Left ventricle myocardium inferior (tissue), 1 donor: Measurements from ENCODE around the gene TRAP1. TPM values are rescaled to one million over a fixed set of nuclear protein-coding genes. Genes with fewer than 3 reads are reported as not detected.
"Not testable (repeated sequence)": the region's sequence is repeated elsewhere in the genome, so short reads cannot be mapped to it uniquely, and the experiment has no call there.

Experiments used
- DNase-seq: peaks from one replicate; pipeline ENCODE4 v3.0.0-alpha.2; 2020
- H3K27ac ChIP-seq: fragments of 200-600 bp; replicated peaks from 2 replicates; pipeline ENCODE4 v1.8.0; 2021
- H3K27me3 ChIP-seq: fragments of 200-600 bp; 2 replicates; pipeline ENCODE4 v1.8.0; 2021; ENCODE audit warnings: low read depth
- H3K36me3 ChIP-seq: fragments of 200-600 bp; 2 replicates; pipeline ENCODE4 v1.8.0; 2021
- H3K4me1 ChIP-seq: fragments of 200-600 bp; 2 replicates; pipeline ENCODE4 v1.8.0; 2021
- H3K4me3 ChIP-seq: fragments of 200-600 bp; 2 replicates; pipeline ENCODE4 v1.8.0; 2021; ENCODE audit warnings: mild to moderate bottlenecking, moderate library complexity
- H3K9me3 ChIP-seq: fragments of 200-600 bp; replicated peaks from 2 replicates; pipeline ENCODE4 v1.8.0; 2021
- intact Hi-C: fragments of 100-400 bp; cut with micrococcal nuclease; formaldehyde crosslinking; loops from one replicate; pipeline ENCODE4 v1.11.0; 2022
- total RNA-seq: library from RNA; stranded (reverse); fragmentation: NEBNext Ultra II Directional; extraction: Animal tissue kit (Norgen Biotek cat#: 25700); gene quantifications from one replicate; pipeline ENCODE4 v1.2.1, GENCODE V29; 2021
- TF ChIP-seq, protein P1 (sequence below): fragments of 200-600 bp; IDR thresholded peaks from 2 replicates; pipeline ENCODE4 v1.8.0; 2021; ENCODE audit warnings: antibody characterized with exemption, mild to moderate bottlenecking, borderline replicate concordance
- donor health status: DM: no; HTN: yes; CAD: no; lungs with severe emphysema.

Gene TRAP1
- total RNA-seq, 1 donor from 2014 or later = 128 TPM

DNA sequence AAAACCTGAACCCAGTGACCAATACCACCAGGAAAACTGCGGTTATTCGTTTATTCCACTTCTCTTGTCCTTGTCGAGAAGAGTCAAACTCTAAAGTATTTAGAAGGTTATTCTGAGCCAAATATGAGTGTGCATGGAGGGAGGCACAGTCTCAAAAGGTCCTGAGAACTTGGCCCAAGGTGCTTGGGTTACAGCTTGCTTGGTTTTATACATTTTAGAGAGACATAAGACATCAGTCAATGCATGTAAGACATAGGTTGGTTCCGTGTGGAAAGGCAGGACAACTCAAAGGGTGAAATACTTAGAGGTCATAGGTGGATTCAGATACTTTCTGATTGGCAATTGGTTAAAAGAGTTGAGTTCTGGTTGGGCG, 681 bp upstream of the TRAP1 start:
- no peak for DNase-seq
- Histone ChIP-seq H3K4me3 (peak overlapping the region; percentile 100), H3K36me3 (peaks cover 9% of the 10 kb centered on the region), H3K4me1 (peaks cover 31% of the 10 kb centered on the region), H3K9me3 (no peaks in the 10 kb centered on the region), H3K27me3 (no peaks in the 10 kb centered on the region), H3K27ac (peak overlapping the region; percentile 93)
- TF ChIP-seq, protein P1, sequence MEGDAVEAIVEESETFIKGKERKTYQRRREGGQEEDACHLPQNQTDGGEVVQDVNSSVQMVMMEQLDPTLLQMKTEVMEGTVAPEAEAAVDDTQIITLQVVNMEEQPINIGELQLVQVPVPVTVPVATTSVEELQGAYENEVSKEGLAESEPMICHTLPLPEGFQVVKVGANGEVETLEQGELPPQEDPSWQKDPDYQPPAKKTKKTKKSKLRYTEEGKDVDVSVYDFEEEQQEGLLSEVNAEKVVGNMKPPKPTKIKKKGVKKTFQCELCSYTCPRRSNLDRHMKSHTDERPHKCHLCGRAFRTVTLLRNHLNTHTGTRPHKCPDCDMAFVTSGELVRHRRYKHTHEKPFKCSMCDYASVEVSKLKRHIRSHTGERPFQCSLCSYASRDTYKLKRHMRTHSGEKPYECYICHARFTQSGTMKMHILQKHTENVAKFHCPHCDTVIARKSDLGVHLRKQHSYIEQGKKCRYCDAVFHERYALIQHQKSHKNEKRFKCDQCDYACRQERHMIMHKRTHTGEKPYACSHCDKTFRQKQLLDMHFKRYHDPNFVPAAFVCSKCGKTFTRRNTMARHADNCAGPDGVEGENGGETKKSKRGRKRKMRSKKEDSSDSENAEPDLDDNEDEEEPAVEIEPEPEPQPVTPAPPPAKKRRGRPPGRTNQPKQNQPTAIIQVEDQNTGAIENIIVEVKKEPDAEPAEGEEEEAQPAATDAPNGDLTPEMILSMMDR = no peak
- intact Hi-C loops = no loop called here

DNA sequence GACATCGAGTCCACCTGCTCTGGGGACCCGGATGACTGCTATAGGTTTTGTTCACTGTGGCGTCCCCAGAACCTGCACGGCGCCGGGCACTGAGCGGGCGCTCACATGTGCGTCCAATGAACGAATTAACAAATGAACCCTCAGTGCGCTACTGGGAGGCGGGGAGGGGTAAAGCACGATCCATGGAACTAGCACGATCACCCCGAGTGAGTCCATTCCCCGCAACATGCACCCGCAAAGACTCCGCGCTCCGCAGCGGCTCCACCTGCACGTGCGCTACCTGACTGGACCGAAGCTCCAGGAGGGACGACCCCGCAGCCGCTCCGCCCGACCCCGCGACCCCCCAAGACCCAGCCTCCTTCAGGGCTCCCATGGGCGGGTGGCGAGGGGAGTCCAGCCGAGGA, 491 bp downstream of the TRAP1 start:
- Histone ChIP-seq H3K9me3 (no peaks in the 10 kb centered on the region), H3K4me1 (peaks cover 31% of the 10 kb centered on the region), H3K27ac (peak overlapping the region; percentile 93), H3K4me3 (peak overlapping the region; percentile 100), H3K27me3 (no peaks in the 10 kb centered on the region), H3K36me3 (peaks cover 9% of the 10 kb centered on the region)
- TF ChIP-seq, protein P1 = no peak
- no peak for DNase-seq
- intact Hi-C loops = no loop called here

DNA sequence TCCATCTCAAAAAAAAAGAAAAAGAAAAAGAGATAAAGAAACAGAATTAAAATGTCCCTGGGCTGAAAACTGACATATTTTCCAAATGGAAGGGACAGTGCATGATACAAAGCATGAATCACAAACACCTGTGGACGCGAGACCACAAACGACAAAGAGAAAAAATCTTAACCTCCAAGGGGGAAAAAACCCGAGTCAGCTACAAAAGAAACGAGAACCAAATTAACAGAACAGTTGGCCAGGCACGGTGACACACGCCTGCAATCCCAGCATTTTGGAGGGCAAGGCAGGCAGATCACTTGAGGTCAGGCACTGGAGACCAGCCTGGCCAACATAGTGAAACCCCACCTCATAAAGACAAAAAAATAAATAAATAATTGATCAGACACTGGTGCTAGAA, 1.9 kb downstream of the TRAP1 start:
- no peaks in the 10 kb centered on the region for H3K9me3 ChIP-seq
- intact Hi-C loops = no loop called here
- peaks cover 9% of the 10 kb centered on the region for H3K36me3 ChIP-seq
- no peak overlapping the region for H3K27ac ChIP-seq
- H3K4me1 ChIP-seq = peaks cover 30% of the 10 kb centered on the region
- no peaks in the 10 kb centered on the region for H3K27me3 ChIP-seq
- no peak overlapping the region for H3K4me3 ChIP-seq
- no peak for DNase-seq
- TF ChIP-seq, protein P1 = no peak

DNA sequence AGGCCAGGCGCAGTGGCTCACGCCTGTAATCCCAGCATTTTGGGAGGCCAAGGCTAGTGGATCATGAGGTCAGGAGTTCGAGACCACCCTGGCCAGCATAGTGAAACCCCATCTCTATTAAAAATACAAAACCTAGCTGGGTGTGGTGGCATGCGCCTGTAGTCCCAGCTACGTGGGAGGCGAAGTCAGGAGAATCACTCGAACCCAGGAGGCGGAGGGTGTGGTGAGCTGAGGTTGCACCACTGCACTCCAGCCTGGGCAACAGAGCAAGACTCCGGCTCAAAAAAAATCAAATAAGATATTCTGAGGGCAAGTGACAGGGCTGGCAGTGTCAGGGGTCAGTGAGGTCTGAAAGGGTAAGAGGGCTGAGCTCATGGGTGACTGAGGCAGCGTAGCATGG, 2.9 kb downstream of the TRAP1 start:
- H3K36me3 ChIP-seq = peaks cover 14% of the 10 kb centered on the region
- intact Hi-C loops, H3K4me3 ChIP-seq, H3K9me3 ChIP-seq, H3K27me3 ChIP-seq, DNase-seq, H3K27ac ChIP-seq: not testable (repeated sequence)
- peaks cover 24% of the 10 kb centered on the region for H3K4me1 ChIP-seq

DNA sequence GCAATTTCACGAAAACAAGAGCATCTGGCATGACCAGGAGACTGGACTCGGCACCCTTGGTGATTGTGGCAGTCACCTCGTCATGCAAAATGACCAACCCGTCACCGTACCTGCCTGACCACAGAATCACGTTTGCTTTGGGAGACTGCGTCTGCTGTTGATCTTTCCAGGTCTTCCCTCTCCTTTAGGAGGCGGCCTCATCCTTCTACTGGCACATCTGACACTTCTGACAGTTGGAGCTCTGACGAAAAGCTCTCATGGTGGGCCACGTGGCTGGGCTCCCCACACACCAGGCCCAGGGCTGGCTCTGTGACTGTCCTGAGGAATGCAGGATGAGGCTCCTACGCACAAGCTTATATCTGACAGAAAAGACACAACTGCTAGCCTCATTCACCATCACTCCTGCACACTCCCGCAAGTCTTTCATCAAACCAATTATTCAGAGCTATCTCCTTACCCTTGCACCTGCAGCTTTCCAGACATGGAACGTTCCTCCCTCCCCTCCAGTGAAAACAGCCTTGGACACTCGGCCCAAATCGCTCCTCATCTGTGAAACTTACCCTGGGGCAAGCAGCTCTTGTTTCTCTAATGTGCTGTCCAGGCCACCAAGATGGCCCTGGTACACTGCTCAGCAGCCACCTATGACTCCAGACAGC, 3.6 kb downstream of the TRAP1 start:
- intact Hi-C loops = no loop called here
- Histone ChIP-seq H3K27ac (no peak overlapping the region), H3K9me3 (no peaks in the 10 kb centered on the region), H3K4me3 (no peak overlapping the region), H3K4me1 (peaks cover 24% of the 10 kb centered on the region), H3K36me3 (peaks cover 16% of the 10 kb centered on the region), H3K27me3 (no peaks in the 10 kb centered on the region)
- TF ChIP-seq, protein P1 = no peak
- DNase-seq = no peak

DNA sequence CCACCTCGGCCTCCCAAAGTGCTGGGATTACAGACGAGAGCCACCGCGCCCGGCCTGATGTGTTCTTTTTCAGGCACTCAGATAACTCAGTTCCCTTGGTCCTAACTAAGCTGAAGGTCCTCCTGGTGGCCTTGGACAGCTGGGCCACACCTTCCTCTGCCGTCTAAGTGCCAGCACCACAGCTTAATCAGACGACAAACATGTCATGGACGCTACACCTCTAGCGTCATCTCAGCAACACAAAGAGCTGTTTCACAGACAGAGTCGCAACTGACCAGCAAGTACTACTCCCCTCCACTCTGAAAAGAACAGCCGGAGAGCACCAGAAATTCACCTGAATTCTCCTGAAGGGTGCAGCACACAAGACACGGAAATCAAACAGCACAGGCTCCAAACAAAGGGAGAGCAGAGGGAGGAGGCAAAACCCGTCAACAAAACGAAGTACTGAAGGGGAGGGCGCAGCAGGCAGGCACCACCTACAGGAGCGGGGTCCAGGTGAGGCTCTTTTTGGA, 4.4 kb downstream of the TRAP1 start:
- Histone ChIP-seq H3K9me3 (no peaks in the 10 kb centered on the region), H3K4me3 (no peak overlapping the region), H3K4me1 (peaks cover 20% of the 10 kb centered on the region), H3K27ac (no peak overlapping the region), H3K27me3 (no peaks in the 10 kb centered on the region), H3K36me3 (peaks cover 16% of the 10 kb centered on the region)
- TF ChIP-seq, protein P1 = no peak
- no peak for DNase-seq
- intact Hi-C loops = no loop called here
